ENCODE data around the gene PRR11. TPM values are rescaled to one million over a fixed set of nuclear protein-coding genes. Genes with fewer than 3 reads are reported as not detected.
"Not testable (repeated sequence)": the region's sequence is repeated elsewhere in the genome, so short reads cannot be mapped to it uniquely, and the experiment has no call there.

PRR11 gene
- total RNA-seq: 2.4 TPM

GRCh38 chr17:59155439-59156177, at the start of gene PRR11:
TSS of gene PRR11 (plus strand) at chr17:59155746. CDS start at chr17:59169753, 14,007 bp downstream.
- DNase-seq (ENCODE audit: low read depth in 2 of 3, low spot score in 2 of 3): peak in 1 of 3 donors; percentile 81

- peak; percentile 38 to 80 (median 68) for DNase-seq (ENCODE audit: low read depth in 2 of 3, low spot score in 2 of 3)
These were observed 49.6 kb upstream of the PRR11 start for GRCh38 chr17:59105852-59106462.

- DNase-seq (ENCODE audit: low read depth in 2 of 3, low spot score in 2 of 3): peak; percentile 99 to 100 (median 99)
These were observed 48.9 kb upstream of the PRR11 start, which contains the start of gene TRIM37 for GRCh38 chr17:59106463-59107305. TSS of gene TRIM37 (minus strand) at chr17:59106880. CDS start at chr17:59106461, 419 bp downstream.

DNA sequence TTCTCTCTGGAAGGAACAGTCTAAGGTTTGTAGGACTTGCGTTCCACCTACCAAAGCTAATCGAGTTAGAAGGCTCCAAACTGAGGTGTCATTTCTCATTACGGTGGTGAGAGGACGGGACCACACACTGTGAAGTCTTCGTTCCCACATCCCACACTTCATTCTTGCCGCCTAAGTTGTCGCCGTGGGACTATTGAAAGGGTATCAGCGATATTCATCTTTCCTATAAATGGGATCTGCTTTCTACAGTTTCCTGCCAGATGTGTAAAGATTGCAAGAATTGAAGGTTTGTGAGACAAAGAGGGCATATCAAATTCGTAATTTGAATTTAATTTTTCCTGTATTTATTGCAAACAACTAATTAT, 48.3 kb upstream of the PRR11 start:
- DNase-seq (ENCODE audit: low read depth in 2 of 3, low spot score in 2 of 3): no peak

DNA sequence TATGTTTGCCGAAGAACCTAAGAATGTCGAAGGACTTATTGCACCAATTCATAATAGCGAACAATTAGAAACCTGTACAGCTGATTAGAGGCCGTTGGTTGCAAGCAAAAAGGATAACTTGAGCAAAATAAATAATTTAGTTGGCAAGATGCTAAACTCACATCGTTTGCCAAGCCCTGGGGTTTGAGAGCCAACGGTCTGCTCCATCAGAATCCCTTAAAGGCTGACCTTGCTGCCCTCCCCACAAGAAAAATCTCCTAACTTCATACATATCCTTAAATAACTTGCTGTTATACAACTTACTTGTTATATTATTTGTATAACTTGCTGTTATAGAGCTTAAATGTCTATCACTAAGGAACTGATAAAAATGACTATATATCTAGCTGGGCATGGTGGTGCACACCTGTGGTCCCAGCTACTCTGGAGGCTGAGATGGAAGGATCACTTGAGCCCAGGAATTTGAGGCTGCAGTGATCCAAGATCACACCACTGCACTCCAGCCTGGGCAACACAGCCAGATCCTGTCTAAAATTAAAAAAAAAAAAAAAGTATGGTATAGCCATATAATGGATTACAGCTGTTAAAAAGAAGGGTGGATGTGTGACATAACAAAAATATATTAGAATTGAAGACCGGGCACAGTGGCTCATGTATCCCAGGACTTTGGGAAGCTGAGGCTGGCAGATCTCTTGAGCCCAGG, 47.0 kb upstream of the PRR11 start:
- DNase-seq (ENCODE audit: low read depth in 2 of 3, low spot score in 2 of 3): no peak

GRCh38 chr17:59110973-59111372, 44.6 kb upstream of the PRR11 start:
- DNase-seq (ENCODE audit: low read depth in 2 of 3, low spot score in 2 of 3): no peak

DNA sequence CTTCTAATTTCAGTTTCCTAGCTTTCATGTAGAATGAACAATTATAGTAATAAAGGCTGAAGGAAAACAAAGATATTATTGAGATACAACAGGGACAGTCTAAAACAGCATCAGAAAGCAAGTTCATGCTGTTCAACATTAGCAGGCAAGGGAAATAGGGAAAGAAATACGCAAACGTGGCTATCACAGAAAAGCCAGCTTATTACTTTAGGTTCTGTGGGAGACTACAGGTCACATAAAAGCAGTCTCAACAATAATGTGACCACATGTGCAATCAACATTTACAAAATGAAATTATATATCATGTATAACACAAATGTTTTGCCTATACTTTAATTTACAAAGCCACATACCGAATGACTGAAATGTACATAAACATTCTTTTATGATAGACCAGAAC, 44.0 kb upstream of the PRR11 start:
- DNase-seq (ENCODE audit: low read depth in 2 of 3, low spot score in 2 of 3): no peak

DNA sequence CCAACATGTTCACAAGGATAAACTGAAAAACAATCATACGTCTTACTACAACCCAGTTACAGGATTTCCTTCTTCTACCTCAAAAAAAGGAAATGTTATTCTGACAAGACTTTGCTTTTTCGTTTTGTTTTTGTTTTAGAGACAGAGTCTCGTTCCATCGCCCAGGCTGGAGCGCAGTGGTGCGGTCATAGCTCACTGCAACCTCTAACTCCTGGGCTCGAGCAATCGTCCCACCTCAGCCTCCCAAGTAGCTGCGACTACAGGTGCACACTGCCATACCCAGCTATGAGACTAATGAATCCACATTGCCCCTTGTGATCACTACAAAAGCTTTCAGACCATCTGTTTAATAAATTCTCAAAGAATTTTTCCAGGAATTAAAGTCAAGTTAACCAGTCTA, 40.1 kb upstream of the PRR11 start:
- no peak for DNase-seq (ENCODE audit: low read depth in 2 of 3, low spot score in 2 of 3)

DNA sequence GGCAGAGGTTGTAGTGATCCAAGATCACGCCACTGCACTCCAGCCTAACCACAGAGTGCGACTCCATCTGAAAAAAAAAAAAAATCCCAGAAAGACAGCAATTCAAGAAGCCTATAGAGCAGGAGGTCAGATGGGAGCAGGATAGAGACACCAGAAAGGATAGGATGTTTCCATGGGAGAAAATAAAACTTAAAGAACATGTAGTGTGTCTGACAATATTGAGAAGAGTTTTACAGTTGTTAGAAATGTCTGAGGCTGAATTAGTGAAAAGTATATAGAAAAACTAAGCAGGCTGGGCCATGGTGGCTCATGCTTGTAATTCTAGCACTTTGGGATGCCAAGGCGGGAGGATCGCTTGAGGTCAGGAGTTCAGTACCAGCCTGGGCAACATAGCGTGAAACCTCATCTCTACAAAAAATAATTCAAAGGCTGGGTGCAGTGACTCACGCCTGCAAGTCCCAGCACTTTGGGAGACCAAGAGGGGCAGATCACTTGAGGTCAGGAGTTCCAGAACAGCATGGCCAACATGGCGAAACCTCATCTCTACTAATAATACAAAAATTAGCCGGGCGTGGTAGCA, 33.6 kb upstream of the PRR11 start:
- no peak for DNase-seq (ENCODE audit: low read depth in 2 of 3, low spot score in 2 of 3)

DNA sequence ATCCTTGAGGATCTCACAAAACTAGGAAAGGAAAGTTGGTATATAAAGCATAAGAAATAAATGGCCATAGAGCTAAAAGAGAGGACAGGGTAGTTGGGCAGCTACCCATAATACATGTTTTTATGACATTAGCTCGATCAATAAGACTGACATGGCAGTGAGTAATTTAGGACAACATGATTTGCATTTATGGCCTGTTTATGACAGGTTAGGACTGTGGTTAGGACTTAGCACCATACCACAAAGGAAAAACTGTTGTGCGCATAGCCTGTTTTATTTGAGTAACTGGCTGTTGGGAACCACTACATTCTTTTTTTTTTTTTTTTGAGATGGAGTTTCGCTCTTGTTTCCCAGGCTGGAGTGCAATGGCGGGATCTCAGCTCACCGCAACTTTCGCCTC, 30.9 kb upstream of the PRR11 start:
- no peak for DNase-seq (ENCODE audit: low read depth in 2 of 3, low spot score in 2 of 3)

DNA sequence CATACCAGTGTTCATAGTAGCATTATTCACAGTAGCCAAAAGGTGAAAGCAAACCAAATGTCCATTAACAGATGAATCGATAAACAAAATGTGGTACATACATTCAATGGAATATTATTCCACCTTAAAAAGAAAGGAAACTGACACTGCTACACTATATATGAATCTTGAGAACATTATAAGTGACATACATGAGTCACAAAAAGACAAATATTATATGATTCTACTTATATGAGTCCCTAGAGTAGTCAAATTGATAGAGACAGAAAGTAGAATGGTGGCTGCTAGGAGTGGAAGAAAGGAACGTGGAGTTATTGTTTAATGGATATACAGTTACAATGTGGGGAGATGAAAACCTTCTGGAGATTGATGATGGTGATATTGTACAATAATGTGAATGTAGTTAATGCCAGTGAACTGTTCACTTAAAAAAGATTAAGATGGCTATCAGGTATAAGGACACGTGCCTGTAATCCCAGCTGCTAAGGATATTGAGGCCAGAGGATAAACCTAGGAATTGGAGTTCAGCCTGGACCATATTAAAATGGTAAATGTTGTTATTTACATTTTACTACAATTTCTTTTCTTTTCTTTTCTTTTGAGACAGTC, 28.6 kb upstream of the PRR11 start:
- DNase-seq (ENCODE audit: low read depth in 2 of 3, low spot score in 2 of 3): no peak

DNA sequence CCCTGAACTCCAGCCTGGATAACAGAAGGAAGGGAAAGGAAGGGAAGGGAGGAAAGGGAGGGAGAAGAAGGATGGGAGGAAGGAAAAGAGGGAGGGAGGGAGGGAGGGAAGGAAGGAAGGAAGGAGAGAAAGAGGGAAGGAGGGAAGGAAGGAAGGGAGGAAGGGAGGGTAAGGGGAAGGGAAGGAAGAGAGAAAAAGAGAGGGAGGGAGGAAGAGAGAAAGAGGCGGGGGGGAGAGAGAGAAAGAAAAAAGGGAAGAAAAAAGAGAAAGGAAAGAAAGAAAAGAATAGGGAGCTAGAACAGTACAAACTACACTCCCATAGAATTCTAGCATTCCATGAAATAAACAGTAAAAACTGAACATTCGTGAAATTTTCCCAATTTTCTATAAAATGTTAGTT, 25.7 kb upstream of the PRR11 start:
- no peak for DNase-seq (ENCODE audit: low read depth in 2 of 3, low spot score in 2 of 3)

DNA sequence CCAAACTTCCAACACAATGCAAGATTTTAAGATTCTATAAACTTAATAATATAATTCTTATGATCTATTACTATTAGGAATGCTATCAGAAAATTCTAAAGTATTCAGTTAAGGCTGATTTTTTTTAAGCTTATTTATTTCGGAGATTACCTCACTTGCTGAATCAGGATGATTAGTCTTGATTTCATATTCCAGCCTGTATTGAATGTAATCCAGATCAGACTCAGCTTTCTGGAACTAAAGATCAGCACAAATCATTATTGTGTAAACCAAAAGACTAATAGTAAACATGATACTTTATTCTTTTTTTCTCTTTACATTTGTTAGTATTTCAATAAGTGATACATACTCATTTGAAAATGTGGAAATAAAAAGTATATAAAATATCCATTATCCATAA, 24.4 kb upstream of the PRR11 start:
- no peak for DNase-seq (ENCODE audit: low read depth in 2 of 3, low spot score in 2 of 3)

DNA sequence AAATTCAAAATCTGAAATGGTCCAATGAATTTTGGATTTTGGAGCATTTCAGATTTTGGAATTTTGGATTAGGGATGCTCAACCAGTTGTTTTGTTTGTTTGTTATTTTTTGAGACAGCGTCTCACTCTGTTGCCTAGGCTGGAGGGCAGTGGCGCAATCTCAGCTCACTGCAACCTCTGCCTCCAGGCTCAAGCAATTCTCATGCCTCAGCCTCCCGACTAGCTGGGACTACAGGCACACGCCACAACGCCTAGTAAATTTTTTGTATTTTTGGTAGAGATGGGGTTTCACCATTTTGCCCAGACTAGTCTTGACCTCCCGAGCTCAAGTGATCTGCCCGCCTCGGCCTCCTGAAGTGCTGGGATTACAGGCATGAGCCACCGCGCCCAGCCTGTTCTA, 17.2 kb upstream of the PRR11 start:
- DNase-seq (ENCODE audit: low read depth in 2 of 3, low spot score in 2 of 3): not testable (repeated sequence)

DNA sequence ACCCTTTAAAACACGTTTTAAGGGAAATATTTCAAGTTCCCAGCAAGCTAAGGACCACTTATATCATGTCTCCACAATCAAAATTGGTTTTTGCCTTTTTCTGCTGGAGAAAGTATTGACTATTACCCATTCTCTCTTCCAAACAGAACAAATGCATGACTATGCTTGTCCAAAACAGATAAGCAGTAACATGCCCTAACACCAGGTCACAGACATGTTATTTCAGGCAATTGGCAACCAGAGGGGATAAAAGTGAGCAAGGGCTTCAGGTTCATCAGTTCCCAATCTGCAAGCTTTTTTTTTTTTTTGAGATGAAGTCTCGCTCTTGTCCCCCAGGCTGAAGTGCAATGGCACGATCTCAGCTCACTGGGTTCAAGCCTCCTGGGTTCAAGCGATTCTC, 15.6 kb upstream of the PRR11 start:
- no peak for DNase-seq (ENCODE audit: low read depth in 2 of 3, low spot score in 2 of 3)

DNA sequence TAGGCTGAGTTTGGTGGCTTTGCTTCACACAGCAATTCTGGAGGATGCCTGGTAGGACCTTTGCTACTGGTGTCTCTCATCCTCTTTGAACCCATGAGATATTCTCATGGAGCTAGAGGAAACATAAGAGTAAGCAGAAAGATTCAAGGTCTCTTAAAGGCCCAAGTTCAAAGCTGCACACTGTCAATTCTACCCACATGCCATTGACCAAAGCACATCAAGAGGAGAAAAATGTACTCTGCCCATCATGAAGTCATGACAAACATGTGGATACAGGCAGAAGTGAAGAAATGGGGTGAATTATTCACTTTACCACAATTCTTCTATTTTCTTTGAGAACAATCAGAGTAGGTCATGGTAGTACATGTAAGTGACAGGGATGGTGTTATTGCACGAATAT, 13.7 kb upstream of the PRR11 start:
- no peak for DNase-seq (ENCODE audit: low read depth in 2 of 3, low spot score in 2 of 3)

DNA sequence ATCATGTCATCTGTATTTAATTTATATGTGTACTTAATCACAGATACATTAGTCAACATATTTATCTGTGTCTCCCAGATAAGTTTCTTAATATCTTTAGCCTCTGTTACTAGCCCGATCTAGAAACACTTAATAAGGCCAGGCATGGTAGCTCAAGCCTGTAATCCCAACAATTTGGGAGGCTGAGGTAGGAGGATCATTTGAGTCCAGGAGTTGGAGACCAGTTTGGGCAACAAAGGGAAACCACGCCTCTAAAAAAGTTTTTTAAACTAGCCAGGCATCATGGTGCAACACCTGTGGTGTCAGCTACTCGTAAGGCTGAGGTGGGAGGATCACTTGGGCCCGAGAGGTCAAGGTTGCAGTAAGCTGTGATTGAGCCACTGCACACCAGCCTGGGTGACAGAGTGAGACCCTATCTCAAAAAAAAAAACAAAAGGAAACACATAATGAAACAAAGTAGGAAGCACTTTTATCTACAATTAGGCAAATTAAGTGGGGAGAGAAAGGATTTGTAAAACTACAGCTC, 9.9 kb upstream of the PRR11 start:
- DNase-seq (ENCODE audit: low read depth in 2 of 3, low spot score in 2 of 3): no peak

GRCh38 chr17:59149051-59149450, 6.5 kb upstream of the PRR11 start:
- no peak for DNase-seq (ENCODE audit: low read depth in 2 of 3, low spot score in 2 of 3)

- DNase-seq (ENCODE audit: low read depth in 2 of 3, low spot score in 2 of 3): peak in 1 of 3 donors; percentile 7
These were observed 5.6 kb upstream of the PRR11 start for GRCh38 chr17:59149841-59150511.

Data from hematopoietic multipotent progenitor cell (in vitro differentiated cells).